ENCODE results near the gene SVOP.

The SVOP gene

DNA sequence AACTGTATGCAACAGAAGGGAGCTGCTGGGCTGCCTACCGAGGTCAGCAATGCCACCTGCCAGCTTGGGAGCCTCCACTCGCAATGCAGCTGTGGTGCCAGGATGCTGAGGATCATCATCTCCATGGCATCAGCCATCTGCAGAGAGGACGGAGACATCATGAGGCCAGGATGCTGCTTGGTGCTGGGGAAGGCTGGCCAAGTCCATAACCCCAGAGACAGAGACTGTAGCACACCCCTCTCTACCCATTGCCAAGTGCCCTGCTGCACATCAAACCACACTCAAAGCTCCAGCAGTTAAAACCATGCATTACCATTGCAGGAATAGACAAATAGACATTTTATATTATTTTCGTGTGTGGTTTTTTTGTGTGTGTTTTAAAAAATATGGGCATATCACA lies 43.5 kb downstream of the SVOP start:
- no peak for DNase-seq (ENCODE audit: low read depth)

DNA sequence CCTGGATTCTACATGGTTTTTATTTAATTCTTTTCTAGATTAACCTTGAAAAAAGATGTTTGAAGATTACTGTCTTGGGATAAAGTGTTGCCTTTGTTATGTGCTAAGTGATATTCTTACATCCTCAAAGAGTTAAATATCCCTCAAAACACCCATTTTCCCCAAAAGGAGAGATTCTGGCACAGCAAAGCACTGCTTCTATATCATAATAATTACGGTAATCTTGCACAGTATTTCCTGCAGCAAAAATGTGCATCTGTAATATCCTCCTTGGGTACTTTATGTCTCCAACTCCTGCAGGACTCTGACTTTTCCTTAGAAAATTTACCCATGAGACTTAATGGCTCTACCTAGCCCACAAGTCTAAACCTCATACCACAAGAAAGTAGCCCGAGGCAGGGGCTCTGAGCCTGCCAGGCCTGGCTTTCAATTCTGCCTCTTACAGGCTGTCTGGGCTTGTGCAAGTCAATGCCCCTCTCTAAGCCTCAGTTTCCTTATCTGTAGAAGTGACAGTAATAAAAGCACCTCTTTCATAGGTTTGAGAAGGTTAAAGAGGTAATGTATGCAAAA lies 45.8 kb downstream of the SVOP start:
- DNase-seq (ENCODE audit: low read depth), result no peak

DNA sequence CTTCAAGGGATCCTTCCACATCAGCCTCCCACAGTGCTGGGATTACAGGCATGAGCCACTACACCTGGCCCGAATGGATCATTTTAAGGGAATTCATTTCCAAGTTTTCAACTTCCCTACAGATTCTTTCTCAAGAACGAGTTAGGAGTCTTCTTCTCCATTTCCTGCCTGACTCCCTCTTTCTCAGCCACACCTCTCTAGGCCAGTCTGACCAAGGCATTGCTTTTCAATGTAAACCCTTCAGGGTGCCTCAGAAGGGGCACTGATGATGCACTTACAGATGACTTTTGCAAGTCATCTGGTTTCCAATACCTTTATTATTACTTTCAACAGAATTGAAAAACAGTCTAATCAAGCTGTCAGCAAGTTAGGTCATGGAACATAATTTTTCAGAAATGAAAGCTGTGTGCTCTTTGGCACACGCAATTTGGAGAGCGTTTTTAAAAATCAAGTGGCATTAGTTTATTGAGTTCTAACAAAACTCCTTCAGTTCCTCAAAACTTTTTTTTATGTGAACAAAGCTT lies 47.2 kb downstream of the SVOP start:
- no peak for DNase-seq (ENCODE audit: low read depth)

DNA sequence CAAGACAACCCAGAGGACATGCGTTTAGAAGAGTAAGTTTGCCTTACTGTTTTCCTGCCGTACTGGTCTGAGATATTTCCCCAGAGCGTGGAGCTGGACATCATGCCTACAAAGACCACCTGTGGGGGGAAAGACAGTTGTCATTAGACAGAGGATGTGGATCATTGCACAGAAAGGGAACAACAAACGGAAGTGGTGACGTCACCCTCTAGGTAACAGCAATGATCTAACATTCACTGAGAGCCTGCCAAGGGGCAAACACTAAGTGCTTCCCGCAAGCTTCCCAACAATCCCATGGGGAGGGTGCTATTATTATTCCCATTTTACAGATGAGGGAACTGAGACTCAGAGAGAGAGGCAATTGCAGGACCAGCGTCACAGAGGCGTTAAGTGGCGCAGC lies 48.5 kb downstream of the SVOP start:
- DNase-seq (ENCODE audit: low read depth), result no peak

DNA sequence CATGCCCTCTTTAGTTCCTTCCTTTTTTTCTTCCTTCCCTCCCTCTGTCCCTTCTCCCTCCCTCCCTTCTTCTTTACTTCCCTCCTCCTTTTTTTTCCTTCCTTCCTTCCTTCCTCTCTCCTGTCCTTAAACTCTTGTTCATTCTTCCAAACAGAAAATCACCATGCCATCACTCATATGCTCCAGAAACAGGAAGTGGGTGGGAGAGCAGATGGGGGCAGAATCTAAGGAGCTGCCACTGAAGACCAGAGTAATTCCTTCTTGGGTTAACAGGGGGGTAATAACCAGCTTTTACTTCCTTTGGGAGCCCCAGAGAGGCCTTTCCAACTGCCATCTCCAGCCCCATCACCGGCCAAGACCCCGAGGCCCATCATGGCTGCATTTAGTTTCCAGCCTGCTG lies 51.2 kb downstream of the SVOP start:
- no peak for DNase-seq (ENCODE audit: low read depth)

DNA sequence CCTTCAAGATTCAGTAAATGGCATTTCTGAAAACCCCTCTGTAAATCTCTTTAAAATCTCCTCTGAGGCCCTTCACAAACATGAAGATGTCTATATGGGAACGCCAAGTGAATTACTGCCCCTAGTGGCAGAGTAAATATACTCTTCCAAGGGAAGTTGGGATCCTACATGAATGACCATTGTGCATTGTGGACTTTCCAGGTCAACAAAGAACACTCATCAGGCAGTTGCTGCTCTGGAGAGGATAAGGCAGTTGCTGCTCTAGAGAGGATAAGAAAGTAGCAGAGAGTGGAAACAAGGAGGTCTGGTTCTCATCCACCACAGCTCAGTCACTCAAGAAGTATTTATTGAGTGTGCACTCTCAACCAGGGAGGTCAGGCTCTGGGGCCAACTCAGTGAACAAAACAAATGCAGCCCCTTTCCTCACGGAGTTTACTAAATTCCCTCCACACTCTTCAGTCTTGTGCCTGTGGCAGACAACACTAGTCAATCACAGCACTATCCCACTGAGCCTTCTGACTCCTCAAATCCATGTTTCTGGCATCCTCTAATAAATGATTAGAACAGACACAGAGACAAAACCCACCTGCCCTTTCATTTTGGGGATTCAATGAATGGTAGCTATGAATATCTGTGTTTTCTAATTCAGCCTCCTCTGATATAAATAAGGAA lies 52.9 kb downstream of the SVOP start:
- no peak for DNase-seq (ENCODE audit: low read depth)

DNA sequence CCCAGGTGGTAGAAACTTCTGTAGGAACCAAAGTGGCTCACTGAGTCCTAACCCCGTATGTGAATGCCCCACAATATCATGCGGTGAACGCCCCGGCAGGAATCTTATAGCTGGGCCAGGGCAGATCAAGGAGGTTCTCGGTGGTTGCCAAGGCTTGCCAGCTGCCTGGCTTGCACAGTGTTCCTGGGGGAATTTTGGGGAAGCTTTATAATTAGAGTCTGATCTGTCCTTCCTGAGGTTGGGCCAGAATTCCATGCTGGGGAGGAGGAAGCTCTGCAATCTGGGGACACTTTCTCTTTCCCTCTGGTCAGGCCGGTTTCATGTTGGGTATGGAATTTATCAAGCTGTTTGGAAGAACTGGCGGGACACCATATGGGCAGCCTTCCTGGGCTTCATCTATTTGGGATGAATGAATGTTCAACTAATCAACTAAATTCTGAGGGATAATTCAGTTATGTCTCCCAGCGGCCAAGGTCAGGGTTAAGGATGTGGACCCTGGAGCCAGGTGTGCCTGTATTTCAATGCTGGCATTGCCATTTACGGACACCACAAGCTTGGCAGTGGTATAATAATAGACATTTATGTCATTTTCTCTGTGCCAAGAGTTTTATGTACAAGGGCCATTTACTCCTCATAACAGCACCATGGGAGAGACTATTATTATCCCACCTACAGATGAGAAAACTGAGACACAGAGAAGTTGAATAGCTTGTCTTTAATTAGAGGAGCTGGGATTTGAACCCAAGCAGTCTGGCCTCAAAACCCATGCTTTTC lies 54.3 kb downstream of the SVOP start:
- DNase-seq (ENCODE audit: low read depth), result no peak

DNA sequence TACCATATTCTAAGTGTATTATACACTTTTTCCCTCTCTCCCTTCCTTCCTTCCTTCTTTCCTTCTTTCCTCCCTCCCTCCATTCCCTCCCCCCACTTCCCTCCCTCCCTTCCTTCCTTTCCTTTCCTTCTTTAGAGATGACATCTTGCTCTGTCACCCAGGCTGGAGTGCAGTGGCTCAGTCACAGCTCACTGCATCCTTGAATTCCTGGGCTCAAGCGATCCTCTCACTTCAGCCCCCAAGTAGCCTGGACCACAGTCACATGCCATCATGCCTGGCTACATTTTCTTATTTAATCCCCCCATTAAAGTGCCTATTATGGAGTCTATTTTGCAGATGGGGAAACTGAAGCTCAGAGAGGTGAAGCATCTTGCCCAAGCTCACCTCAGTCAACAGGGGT lies 55.0 kb downstream of the SVOP start:
- no peak for DNase-seq (ENCODE audit: low read depth)

DNA sequence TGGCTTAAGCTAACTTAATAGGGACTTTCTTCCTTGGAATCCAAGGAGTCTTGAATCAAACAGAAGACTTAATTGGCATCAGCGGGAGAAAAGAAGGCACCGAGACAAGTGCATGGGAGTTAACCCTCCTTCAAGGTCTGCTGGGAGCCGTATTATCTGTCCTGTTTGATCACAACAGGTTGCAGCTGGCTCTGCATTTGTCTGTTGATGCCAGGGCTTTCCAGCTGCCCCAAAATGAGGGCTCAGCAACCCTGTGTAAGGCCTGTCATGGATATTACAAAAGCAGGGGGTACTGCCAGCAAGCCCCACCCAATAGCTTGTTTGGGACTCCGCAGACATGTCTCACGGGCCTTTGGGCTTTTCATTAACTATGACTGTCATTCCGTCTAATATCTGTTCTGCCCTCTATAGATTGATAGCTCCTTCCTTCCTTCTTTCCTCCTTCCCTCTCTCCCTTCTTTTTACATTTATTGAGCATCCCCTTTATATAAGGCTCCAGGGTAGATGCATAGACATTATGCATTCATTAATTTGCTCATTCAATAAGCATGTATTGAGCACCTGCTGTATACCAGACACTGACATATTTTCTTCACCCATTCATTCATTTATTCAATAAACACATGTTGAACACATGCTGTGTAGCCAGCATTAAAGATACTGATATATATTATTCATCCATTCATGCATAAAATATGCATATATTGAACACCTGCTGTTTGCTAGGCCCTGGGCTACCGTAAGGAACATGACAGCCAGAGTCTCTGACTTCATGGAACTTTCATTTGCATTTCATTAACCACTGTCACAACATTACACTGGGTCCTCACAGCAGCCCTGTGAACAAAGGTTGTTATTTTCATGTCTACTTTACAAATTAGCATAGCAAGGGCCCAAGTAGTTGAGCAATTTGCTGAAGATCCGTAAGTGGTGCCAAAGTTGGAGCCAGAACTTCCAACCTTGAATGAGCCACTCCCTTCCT lies 56.2 kb downstream of the SVOP start:
- no peak for DNase-seq (ENCODE audit: low read depth)

DNA sequence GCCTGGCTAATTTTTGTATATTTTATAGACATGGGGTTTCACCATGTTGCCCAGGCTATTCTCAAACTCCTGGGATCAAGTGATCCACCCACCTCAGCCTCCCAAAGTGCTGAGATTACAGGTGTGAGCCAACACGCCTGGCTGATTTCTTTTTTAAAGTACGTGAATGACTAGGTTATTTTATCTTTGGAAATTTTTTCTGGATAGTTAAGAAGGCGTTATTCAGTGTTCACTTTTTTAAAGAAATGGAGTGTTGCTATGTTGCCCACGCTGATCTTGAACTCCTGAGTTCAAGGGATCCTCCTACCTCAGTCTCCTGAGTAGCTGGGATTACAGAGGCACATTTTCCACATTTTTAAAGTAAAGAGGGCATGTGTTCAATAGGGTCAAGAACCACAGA lies 58.6 kb downstream of the SVOP start:
- no peak for DNase-seq (ENCODE audit: low read depth)

DNA sequence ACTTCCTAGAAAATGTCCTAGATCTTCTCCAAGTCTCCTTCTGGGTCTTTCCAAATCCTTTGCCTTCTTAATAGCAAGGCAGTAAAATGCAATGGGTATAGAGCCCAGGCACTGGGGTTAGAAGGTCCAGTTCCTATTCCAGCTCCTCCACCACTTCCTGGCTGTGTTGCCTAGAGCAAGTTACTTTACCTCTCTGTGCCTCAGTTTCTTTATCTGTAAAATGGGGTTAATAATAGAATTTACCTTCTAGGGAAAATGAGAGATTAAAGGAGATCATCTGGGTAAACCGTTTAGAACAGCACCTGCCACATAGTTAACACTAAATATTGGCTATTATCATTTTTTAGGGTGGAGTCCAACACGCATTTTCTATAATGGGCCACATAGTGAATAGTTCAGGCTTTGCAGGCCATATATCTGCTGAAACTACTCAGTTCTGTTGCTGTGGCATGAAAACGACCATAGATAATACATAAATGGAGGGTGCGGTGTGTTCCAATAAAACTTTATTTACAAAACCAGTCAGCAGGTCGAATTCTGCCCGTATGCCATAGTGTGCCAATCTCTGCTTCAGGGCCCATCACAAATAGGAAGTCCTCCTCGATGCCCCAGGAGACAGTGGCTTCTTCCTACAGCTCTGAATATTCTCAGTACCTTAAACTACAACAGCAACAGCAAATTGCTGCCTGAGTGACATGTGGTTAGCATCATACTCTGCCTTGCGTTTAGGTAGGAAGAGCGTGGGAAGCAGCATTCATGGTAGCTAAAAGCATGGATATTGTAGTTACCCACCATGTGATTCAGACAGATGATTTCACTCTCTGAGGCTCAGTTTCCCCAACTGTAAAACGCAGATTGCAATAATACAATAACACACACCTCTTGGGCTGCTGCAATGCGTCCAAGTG lies 60.9 kb downstream of the SVOP start:
- DNase-seq (ENCODE audit: low read depth), result no peak

DNA sequence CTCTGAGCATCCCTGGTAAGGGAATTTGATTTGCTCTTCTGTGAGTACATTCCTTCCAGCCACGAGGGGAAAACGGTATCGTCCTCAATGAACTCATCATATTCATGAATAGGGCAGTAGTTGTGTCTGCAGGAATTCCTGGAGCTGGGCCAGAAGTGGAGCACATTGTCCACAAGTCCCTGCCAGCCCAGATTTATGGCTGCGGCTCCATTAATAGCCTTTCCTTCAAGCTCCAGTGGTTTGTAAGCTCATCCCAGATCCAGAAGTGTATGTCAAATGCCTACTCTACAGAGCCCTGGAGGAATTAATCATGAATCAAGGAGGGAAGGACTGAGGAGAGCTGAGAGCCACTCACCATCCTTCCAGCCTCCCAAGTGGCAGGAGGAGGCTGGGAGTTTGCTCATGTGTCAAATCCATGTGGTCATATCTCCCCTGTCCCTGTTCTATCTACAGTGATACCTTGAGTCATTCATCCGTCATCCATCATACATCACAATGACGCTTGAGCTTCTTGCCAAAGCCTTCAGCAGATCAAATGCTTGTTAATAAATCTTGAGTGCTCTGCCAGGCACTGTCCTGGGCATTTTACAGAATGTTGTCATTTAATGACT lies 65.5 kb downstream of the SVOP start:
- DNase-seq (ENCODE audit: low read depth), result no peak

DNA sequence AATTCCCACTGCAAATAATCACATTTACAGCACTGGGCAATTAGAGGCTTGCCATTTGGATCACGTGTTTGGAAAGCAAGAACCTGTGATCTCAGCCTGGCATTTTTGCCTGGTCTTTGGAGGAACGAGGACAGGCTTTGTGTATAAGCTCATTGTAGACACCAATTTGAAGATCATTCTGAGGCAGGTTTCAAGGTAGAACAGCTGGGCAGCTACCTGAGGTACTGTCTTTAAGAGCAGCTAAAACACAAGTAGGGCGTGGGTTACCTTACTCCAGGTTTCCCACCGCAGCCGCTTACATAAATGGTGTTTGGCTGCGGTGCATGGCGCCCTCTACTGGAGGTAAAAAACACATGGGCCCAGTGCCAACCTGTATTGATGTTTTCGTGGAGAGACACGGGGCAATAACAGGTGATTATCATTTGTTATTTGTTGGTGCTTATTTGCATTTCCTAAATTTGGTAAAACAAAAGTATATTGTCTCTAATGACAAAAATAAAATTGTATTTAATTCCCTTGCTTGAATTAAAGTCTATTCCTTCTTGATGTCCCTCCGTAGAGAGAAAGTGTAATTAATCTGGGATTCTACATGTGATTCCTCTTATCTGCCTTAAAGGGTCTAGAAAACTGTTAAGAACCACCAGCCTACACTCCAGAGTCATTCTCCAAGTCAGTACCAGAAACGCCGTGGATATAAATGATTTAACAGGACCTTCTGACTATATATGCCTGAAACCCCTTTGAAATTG lies 69.7 kb downstream of the SVOP start:
- DNase-seq (ENCODE audit: low read depth), result peak; percentile 57

DNA sequence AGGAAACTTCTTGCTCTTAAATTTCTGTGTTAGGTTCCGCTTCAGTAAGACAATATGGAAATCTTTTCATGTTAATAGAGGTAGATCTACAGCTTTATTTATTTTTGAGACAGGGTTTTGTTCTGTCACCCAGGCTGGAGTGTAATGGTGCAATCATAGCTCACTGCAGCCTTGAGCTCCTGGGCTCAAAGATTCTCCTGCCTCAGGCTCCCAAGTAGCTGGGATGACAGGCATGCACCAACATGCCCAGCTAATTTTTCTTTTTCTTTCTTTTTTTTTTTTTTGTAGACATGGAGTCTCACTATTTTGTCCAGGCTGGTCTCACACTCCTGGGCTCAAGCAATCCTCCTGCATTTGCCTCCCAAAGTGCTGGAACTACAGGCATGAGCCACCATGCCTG lies 70.9 kb downstream of the SVOP start:
- DNase-seq (ENCODE audit: low read depth), result no peak

DNA sequence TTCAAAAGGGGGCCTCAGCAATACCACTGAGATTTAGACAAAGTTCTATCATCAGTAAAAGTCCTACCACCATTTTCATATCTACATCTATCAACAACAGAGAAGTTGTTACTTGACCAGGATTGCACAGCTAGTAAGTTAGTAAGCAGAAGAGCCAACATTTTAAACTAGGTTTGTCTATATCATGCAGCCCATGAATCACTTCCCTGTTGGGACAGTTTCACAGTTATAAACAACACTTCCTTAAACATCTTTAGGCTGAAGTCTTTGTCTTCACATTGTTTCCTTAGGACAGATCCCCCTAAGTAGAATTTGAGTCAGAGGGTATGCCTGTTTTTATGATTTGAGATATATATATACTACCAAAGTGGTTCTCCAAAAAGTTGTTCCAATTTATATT lies 72.5 kb downstream of the SVOP start:
- no peak for DNase-seq (ENCODE audit: low read depth)

DNA sequence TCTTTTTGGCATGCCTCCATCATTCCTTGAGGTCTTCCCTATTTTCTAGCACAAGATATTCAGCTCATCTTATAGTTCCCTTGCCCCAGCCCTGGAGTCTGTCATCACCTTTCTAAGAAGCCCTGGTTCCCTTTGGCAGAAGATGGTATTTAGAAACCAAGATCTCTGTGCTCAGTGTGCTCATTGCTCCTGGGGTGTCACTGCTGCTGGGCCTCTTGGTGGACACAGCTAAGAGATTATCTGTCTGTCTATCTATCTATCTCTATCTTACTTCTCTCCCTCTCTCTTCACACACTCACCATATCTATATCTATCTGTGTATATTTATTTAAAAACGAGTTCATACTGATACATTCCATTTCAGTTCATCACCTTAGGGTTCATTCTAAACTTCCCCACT lies 73.8 kb downstream of the SVOP start:
- DNase-seq (ENCODE audit: low read depth), result no peak

DNA sequence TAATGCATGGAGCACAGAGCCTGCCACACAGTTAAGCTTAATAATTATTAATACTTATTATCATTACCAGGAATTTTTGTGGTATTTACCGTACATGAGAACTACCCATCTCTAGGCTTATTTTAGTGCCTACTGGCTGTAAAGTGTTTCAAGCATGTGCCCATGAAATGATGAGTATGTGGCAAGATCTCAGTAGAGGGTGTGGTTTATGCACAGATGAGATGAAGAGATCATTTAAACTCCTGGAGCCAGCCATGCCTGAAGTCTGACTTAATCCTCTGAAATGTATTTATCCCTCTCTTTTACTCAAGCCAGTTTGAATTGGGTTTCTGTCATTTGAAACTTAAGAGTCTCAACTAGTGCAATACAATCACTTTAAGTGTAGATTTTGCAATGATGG lies 80.7 kb downstream of the SVOP start:
- DNase-seq (ENCODE audit: low read depth), result no peak

DNA sequence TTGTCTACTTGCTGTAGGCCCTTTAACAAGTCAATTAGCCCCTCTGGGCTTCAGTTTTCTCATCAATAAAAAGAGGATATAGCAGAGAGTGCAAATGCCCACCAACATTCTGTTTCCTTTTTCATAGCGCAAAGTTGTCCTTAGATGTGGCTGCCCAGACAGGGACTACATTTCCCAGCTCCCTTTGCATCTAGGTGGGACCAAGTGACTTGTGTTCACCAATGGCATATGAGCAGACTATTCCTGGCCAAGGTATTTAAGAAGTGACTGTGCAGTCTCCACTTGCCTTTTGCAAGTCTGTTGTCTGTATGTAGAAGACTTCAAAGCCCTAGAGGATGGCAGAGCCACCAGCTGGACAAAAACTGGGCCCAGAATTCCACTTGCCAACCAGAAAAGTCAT lies 81.3 kb downstream of the SVOP start:
- DNase-seq (ENCODE audit: low read depth), result no peak

DNA sequence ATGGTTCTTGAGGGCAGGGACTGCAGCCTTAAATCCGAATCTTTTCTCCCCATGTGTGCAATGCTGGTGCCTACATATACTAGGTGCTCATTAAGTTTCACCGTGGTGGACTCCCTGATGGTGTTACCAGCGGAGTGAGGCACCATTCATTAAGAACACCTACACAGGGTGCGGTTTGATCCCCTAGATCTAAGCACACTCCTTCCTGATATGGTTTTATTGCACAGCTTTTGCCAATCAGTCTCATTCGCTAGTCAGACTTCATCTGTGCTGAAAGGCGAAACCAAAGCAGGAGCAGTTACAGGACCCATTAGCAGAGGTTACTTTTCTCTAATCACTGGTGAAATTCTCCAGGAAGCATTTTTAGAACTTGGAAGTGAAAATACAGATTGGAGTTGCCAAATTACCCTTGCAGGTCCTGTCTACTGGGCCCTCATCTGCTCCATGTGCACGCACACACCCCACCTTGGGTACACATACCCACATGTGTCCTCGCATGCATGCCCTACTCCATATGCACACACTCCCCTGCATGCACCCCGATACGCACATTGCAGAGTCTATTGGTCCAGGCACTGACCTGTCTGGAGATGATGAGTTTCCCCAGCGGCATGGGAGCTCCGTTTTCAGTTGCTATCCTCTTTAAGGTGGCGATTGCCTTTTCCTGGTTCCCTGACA lies 82.5 kb downstream of the SVOP start:
- DNase-seq (ENCODE audit: low read depth), result no peak

All from activated T-helper 9 cell treated with anti-CD3 and anti-CD28 coated beads, Interleukin-2, amount 50 U/mL, for 16 hours (primary cell).